Measurements from ENCODE around the gene GPATCH4. TPM values are rescaled to one million over a fixed set of nuclear protein-coding genes. Genes with fewer than 3 reads are reported as not detected.
A peak's percentile ranks its signal among the peaks of the same experiment; 100 is the strongest.

GPATCH4 gene
- total RNA-seq, 2 experiments from 2014 or later = 43.9 to 44.7 TPM

- POLR2A ChIA-PET = interaction anchor here (1.6 to 2.3 kb wide), 2 partner anchors 19 to 71 kb away, joined by 8 to 9 read pairs; partner anchors contain the start of genes MEF2D and NAXE
- ATAC-seq (peak; percentile 9), DNase-seq (no peak)
- Mint-ChIP-seq H3K27me3 (ENCODE audit: low read depth) (peaks cover 11% of the 10 kb centered on the region), H3K4me1 (ENCODE audit: low read depth) (peaks cover 23% of the 10 kb centered on the region), H3K9me3 (ENCODE audit: insufficient read depth) (no peaks in the 10 kb centered on the region), H3K27ac (peak overlapping the region; percentile 80), H3K4me3 (peak overlapping the region; percentile 97), H3K36me3 (ENCODE audit: low read depth) (peaks cover 15% of the 10 kb centered on the region)
- CTCF ChIA-PET = interaction anchor here (1.0 to 3.7 kb wide), 7 partner anchors 9 to 187 kb away, joined by 3 to 24 read pairs (median 9); no protein-coding TSS in a partner anchor
Observed at GRCh38 chr1:156572663-156573018, 28.6 kb downstream of the GPATCH4 start.

GRCh38 chr1:156571919-156572662 lies 29.2 kb downstream of the GPATCH4 start, which contains the start of gene IQGAP3:
TSS of gene IQGAP3 (minus strand) at chr1:156572565. CDS start at chr1:156572529, 36 bp downstream.
- CTCF ChIA-PET = interaction anchor here (0.7 to 3.7 kb wide), 11 partner anchors 10 to 187 kb away, joined by 3 to 24 read pairs (median 3); partner anchors contain the start of genes MEF2D and NAXE
- Mint-ChIP-seq H3K4me3 (peak within 1 kb of the TSS; percentile 97), H3K9me3 (ENCODE audit: insufficient read depth) (no peaks in the 10 kb centered on the region), H3K36me3 (ENCODE audit: low read depth) (peaks cover 18% of the 10 kb centered on the region), H3K27ac (peak within 1 kb of the TSS; percentile 80), H3K27me3 (ENCODE audit: low read depth) (peaks cover 11% of the 10 kb centered on the region), H3K4me1 (ENCODE audit: low read depth) (peaks cover 23% of the 10 kb centered on the region)
- ATAC-seq (peak; percentile 96), DNase-seq (peak; percentile 86)
- POLR2A ChIA-PET = interaction anchor here (1.2 to 2.3 kb wide), 3 partner anchors 20 to 83 kb away, joined by 4 to 9 read pairs (median 8); partner anchors contain the start of genes MEF2D and NAXE

GRCh38 chr1:156571261-156571852 lies 29.9 kb downstream of the GPATCH4 start:
- ChIA-PET POLR2A (interaction anchor here (0.6 to 2.3 kb wide), 4 partner anchors 16 to 157 kb away, joined by 3 to 9 read pairs (median 4); partner anchors contain the start of genes ISG20L2, MEF2D and METTL25B), CTCF (interaction anchor here (0.7 to 3.7 kb wide), 12 partner anchors 10 to 186 kb away, joined by 3 to 24 read pairs (median 3); partner anchors contain the start of genes MEF2D and NAXE)
- Mint-ChIP-seq H3K9me3 (ENCODE audit: insufficient read depth) (no peaks in the 10 kb centered on the region), H3K4me1 (ENCODE audit: low read depth) (peaks cover 25% of the 10 kb centered on the region), H3K27ac (no peak overlapping the region), H3K27me3 (ENCODE audit: low read depth) (peaks cover 11% of the 10 kb centered on the region), H3K36me3 (ENCODE audit: low read depth) (peaks cover 21% of the 10 kb centered on the region), H3K4me3 (peak overlapping the region; percentile 97)
- no peak for DNase-seq
- ATAC-seq = no peak

GRCh38 chr1:156566436-156566835 lies 34.8 kb downstream of the GPATCH4 start:
- no peak overlapping the region for H3K27ac Mint-ChIP-seq
- H3K36me3 Mint-ChIP-seq (ENCODE audit: low read depth) = peaks cover 47% of the 10 kb centered on the region
- CTCF ChIA-PET = interaction anchor here (1.0 to 1.3 kb wide), 2 partner anchors 11 to 86 kb away, joined by 3 to 6 read pairs; no protein-coding TSS in a partner anchor
- POLR2A ChIA-PET = interaction anchor here (1.1 kb wide), 1 partner anchor 66 kb away, joined by 4 read pairs; the partner anchor contains the start of gene MEF2D
- no peaks in the 10 kb centered on the region for H3K9me3 Mint-ChIP-seq (ENCODE audit: insufficient read depth)
- ATAC-seq (no peak), DNase-seq (no peak)
- no peak overlapping the region for H3K4me3 Mint-ChIP-seq
- peaks cover 11% of the 10 kb centered on the region for H3K4me1 Mint-ChIP-seq (ENCODE audit: low read depth)
- H3K27me3 Mint-ChIP-seq (ENCODE audit: low read depth) = no peaks in the 10 kb centered on the region

GRCh38 chr1:156565519-156565918 lies 35.8 kb downstream of the GPATCH4 start:
- ATAC-seq = no peak
- Mint-ChIP-seq H3K27ac (no peak overlapping the region), H3K4me1 (ENCODE audit: low read depth) (peaks cover 3% of the 10 kb centered on the region), H3K4me3 (no peak overlapping the region), H3K9me3 (ENCODE audit: insufficient read depth) (no peaks in the 10 kb centered on the region), H3K36me3 (ENCODE audit: low read depth) (peaks cover 46% of the 10 kb centered on the region), H3K27me3 (ENCODE audit: low read depth) (no peaks in the 10 kb centered on the region)
- ChIA-PET POLR2A (interaction anchor here (1.1 kb wide), 1 partner anchor 65 kb away, joined by 4 read pairs; the partner anchor contains the start of gene MEF2D), CTCF (interaction anchor here (1.0 to 1.2 kb wide), 3 partner anchors 37 to 180 kb away, joined by 3 to 6 read pairs (median 3); no protein-coding TSS in a partner anchor)
- DNase-seq = no peak

GRCh38 chr1:156560585-156561163 lies 40.6 kb downstream of the GPATCH4 start:
- no peaks in the 10 kb centered on the region for H3K4me1 Mint-ChIP-seq (ENCODE audit: low read depth)
- CTCF ChIA-PET = interaction anchor here (0.9 kb wide), 1 partner anchor 80 kb away, joined by 3 read pairs; no protein-coding TSS in a partner anchor
- POLR2A ChIA-PET = interaction anchor here (1.3 kb wide), 1 partner anchor 103 kb away, joined by 7 read pairs; no protein-coding TSS in a partner anchor
- ATAC-seq (no peak), DNase-seq (no peak)
- peaks cover 48% of the 10 kb centered on the region for H3K36me3 Mint-ChIP-seq (ENCODE audit: low read depth)
- H3K4me3 Mint-ChIP-seq = no peak overlapping the region
- no peaks in the 10 kb centered on the region for H3K9me3 Mint-ChIP-seq (ENCODE audit: insufficient read depth)
- no peaks in the 10 kb centered on the region for H3K27me3 Mint-ChIP-seq (ENCODE audit: low read depth)
- no peak overlapping the region for H3K27ac Mint-ChIP-seq

- Mint-ChIP-seq H3K4me1 (ENCODE audit: low read depth) (no peaks in the 10 kb centered on the region), H3K9me3 (ENCODE audit: insufficient read depth) (no peaks in the 10 kb centered on the region), H3K4me3 (no peak overlapping the region), H3K36me3 (ENCODE audit: low read depth) (peaks cover 52% of the 10 kb centered on the region), H3K27ac (no peak overlapping the region), H3K27me3 (ENCODE audit: low read depth) (no peaks in the 10 kb centered on the region)
- no peak for DNase-seq
- CTCF ChIA-PET = interaction anchor here (1.2 kb wide), 1 partner anchor 79 kb away, joined by 3 read pairs; no protein-coding TSS in a partner anchor
- POLR2A ChIA-PET = no interaction called here
- no peak for ATAC-seq
Observed at GRCh38 chr1:156559797-156560385, 41.4 kb downstream of the GPATCH4 start.

GRCh38 chr1:156559086-156559796 lies 42.0 kb downstream of the GPATCH4 start:
- no peaks in the 10 kb centered on the region for H3K4me1 Mint-ChIP-seq (ENCODE audit: low read depth)
- no peak overlapping the region for H3K27ac Mint-ChIP-seq
- no peaks in the 10 kb centered on the region for H3K9me3 Mint-ChIP-seq (ENCODE audit: insufficient read depth)
- DNase-seq (no peak), ATAC-seq (no peak)
- CTCF ChIA-PET = interaction anchor here (1.2 kb wide), 1 partner anchor 79 kb away, joined by 3 read pairs; no protein-coding TSS in a partner anchor
- no peak overlapping the region for H3K4me3 Mint-ChIP-seq
- peaks cover 52% of the 10 kb centered on the region for H3K36me3 Mint-ChIP-seq (ENCODE audit: low read depth)
- H3K27me3 Mint-ChIP-seq (ENCODE audit: low read depth) = no peaks in the 10 kb centered on the region
- POLR2A ChIA-PET = no interaction called here

- H3K27me3 Mint-ChIP-seq (ENCODE audit: low read depth) = no peaks in the 10 kb centered on the region
- POLR2A ChIA-PET = no interaction called here
Observed at GRCh38 chr1:156556354-156556753, 44.9 kb downstream of the GPATCH4 start.

GRCh38 chr1:156555715-156556114 lies 45.6 kb downstream of the GPATCH4 start:
- H3K9me3 Mint-ChIP-seq (ENCODE audit: insufficient read depth) = no peaks in the 10 kb centered on the region
- H3K27ac Mint-ChIP-seq = no peak overlapping the region
- ChIA-PET POLR2A (interaction anchor here (0.5 to 0.8 kb wide), 2 partner anchors 15 to 55 kb away, joined by 3 to 4 read pairs; partner anchors contain the start of gene MEF2D), CTCF (interaction anchor here (0.9 to 2.0 kb wide), 6 partner anchors 11 to 170 kb away, joined by 3 to 5 read pairs (median 4); no protein-coding TSS in a partner anchor)
- no peak for DNase-seq
- no peak for ATAC-seq
- peaks cover 5% of the 10 kb centered on the region for H3K4me1 Mint-ChIP-seq (ENCODE audit: low read depth)
- no peak overlapping the region for H3K4me3 Mint-ChIP-seq
- H3K36me3 Mint-ChIP-seq (ENCODE audit: low read depth) = peaks cover 57% of the 10 kb centered on the region
- no peaks in the 10 kb centered on the region for H3K27me3 Mint-ChIP-seq (ENCODE audit: low read depth)

More at GRCh38 chr1:156556354-156556753, 44.9 kb downstream of the GPATCH4 start:
- Mint-ChIP-seq H3K36me3 (ENCODE audit: low read depth) (peaks cover 53% of the 10 kb centered on the region), H3K4me3 (no peak overlapping the region), H3K27ac (no peak overlapping the region), H3K4me1 (ENCODE audit: low read depth) (peaks cover 5% of the 10 kb centered on the region), H3K9me3 (ENCODE audit: insufficient read depth) (no peaks in the 10 kb centered on the region)
- CTCF ChIA-PET = interaction anchor here (0.9 to 2.0 kb wide), 5 partner anchors 10 to 171 kb away, joined by 3 to 5 read pairs (median 4); no protein-coding TSS in a partner anchor
- ATAC-seq = no peak
- DNase-seq = no peak

All from activated CD8-positive, alpha-beta T cell treated with anti-CD3 and anti-CD28 coated beads, Interleukin-2, amount 10 ng/mL, durations not matched to agents 7 days and 5 days (primary cell).